ENCODE measurements around the gene IL12RB1.

DNA sequence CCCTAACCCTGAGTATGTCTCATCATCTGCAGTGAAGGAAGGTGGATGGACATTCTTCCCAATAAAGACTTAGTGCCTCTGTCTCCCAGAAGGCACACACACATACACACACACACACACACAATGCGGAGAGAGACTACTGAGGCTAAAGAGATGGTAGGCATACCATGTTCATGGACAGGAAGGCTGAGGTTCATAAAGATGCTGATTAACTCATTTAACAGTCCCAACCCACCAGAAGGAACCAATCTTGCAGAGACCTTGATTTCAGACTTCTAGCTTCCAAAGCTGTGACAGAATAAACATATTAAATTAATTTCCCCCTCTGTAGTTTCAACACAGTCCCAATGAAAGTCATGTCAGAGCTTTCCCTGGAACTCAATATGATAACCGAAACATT lies 45.7 kb downstream of the IL12RB1 start:
- TF ChIP-seq CTCF (IDR thresholded peaks at IDR 0.05), result no peak
- TF ChIP-seq POLR2A (IDR thresholded peaks at IDR 0.05), result no peak

Measured in uterus (tissue), 2 donors.